ENCODE data around the gene KIAA1217.
"Not testable (repeated sequence)": the region's sequence is repeated elsewhere in the genome, so short reads cannot be mapped to it uniquely, and the experiment has no call there.

Gene KIAA1217

DNA sequence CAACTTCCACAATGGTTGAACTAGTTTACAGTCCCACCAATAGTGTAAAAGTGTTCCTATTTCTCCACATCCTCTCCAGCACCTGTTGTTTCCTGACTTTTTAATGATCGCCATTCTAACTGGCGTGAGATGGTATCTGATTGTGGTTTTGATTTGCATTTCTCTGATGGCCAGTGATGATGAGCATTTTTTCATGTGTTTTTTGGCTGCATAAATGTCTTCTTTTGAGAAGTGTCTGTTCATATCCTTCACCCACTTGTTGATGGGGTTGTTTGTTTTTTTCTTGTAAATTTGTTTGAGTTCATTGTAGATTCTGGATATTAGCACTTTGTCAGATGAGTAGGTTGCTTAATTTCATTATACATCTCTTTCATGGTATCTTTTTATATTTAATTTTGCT lies 237.0 kb downstream of the KIAA1217 start:
- DNase-seq = not testable (repeated sequence)

GRCh38 chr10:24446739-24447138 lies 237.8 kb downstream of the KIAA1217 start:
- no peak for DNase-seq

DNA sequence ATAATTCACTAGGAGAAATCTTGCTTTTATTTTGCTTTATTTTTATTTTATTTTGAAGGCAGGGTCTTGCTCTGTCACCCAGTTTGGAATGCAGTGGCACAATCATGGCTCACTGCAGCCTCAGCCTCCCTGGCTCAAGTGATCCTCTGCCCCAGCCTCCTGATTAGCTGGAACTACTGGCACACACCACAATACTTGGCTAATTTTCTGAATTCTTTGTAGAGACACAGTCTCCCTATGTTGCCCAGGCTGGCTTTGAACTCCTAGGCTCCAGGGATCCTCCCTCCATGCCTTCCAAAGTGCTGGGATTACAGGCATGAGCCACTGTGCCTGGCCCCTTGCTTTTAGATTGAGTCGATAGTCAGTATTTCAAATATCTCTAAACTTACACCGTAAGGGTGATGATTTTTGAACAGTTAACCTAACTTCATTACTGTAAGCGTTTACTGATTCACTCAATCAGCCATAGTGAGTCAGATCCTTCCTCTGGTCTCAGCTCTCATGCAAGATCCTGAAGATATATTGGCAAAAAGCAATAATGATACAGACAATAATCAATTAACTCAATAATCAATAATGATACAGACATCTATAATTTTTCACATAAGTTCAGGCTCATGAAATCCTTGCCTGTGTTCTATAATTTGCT lies 239.5 kb downstream of the KIAA1217 start:
- no peak for DNase-seq

DNA sequence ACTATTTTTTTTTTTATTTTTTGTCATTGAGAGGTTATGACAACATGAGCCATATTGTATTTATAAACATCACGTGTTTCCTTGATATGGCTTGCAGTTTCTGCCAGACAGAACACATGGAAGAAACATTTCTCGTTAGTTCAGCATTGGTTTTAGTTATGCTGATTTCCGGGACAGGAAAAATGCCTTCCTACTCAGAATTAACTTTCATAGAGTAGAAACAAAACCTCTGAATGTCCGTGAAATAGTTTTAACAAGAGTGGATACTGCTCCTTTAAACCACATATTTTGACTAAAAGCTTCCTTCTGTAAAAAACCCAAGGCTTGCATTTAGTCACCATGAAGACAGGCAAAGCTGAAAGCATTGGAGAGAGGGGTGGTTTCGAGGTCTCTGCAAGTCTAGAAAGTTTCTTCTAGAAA lies 240.4 kb downstream of the KIAA1217 start:
- no peak for DNase-seq

DNA sequence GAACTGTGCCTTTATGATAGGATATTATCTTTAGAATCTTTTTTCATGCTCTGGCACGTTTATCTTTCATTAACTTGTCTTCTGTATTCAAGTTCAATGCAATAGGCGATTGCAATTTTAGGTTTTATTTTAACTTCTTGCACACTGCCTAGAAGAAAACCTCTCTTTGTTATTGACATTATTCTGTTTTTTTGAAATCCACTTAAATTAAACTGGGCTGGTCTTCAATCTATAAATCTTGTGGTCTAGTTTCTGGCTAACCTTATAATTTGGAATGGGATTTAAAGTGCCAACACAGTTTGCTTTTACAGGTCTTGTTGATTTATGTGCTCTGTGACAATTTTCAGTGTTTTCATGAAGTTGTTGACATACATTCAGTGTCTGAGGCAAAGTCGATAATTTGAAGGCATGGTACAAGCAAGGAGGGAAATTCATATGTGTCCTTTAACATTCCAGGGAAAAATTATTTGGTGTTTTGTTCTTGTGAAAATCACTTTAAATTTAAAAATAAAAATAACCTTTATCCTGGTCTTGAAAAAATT lies 240.9 kb downstream of the KIAA1217 start:
- no peak for DNase-seq

DNA sequence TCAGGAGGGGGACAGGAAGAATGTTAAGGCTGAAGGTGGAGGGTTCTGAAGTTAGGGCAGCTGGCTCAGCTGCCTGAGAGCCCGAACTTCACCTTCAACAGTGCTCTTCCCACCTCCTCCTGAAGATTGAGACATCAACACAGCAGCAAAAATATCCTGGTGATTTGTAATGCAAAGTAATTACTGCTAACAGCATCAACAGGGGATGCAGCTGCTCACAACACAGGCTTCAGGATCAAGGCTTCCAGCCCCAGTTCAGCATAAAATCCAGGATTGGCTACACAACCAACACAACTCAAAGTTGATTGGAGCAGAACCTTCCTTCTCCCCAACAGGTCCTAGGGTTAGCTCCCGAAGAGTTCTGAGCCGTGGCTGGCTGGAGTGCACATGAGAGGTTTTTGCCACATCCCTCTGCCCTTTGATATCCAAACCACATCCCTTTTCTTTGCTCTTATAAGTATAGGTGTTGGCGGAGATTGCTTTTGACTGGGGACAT lies 242.4 kb downstream of the KIAA1217 start:
- DNase-seq = no peak

GRCh38 chr10:24452030-24452429 lies 243.1 kb downstream of the KIAA1217 start:
- no peak for DNase-seq

DNA sequence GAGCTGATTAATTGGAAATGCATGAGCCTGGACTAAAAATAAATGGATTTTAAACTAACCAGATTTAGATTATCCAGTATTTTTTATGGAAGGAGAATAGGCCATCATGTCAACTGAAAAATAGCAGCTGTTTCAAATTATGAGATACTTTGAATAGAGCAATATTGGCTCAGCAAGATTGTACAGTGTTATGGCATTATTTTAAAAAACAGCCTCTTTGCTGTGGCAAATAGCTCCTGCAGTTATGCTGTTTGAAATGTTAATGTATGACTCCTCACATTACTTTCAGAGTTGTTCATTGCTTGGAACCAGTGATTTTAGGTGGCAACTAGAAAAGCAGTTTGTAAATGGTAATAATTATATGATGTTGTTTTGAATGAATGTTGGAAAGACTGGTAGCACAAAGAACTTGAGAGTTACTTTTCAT lies 244.5 kb downstream of the KIAA1217 start:
- DNase-seq = no peak

- no peak for DNase-seq
Observed at GRCh38 chr10:24453973-24454372, 245.0 kb downstream of the KIAA1217 start.

DNA sequence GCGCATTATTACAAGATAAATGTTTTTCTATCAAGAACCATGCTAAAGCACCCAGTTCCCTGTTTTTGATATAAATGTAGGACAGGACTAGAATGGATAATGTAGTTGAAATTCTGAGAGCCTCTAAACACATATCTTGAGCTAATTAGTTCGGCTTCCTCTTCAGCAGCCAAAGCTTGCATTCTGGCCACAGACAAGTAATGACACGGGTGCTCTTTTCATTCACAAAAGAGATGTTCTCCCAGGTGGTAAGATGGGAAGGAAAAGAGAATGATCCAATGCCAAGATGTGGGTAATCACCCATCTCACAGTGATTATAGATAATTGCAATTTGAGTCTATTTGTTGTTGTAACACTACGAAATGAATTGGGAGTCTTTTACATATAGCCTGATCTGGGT lies 246.5 kb downstream of the KIAA1217 start:
- DNase-seq = no peak

DNA sequence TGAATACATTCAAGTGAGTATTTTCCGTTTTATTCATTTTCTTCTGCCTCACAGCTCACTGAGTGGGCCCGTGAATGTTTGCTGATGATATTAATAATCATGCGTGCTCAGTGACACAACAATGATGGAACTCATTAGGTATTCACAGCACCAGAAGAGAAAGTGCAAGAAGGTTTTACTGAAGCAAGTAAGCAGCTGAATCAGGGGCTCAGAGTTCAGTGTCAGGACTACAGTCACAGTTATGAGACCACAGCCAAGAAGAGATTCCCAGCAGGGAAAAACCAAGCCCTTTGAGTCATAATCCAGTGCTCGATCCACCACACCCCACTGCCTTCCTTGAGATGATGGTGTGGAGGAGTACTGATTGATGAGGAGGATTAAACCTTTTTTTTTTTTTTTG lies 247.4 kb downstream of the KIAA1217 start:
- DNase-seq = no peak

DNA sequence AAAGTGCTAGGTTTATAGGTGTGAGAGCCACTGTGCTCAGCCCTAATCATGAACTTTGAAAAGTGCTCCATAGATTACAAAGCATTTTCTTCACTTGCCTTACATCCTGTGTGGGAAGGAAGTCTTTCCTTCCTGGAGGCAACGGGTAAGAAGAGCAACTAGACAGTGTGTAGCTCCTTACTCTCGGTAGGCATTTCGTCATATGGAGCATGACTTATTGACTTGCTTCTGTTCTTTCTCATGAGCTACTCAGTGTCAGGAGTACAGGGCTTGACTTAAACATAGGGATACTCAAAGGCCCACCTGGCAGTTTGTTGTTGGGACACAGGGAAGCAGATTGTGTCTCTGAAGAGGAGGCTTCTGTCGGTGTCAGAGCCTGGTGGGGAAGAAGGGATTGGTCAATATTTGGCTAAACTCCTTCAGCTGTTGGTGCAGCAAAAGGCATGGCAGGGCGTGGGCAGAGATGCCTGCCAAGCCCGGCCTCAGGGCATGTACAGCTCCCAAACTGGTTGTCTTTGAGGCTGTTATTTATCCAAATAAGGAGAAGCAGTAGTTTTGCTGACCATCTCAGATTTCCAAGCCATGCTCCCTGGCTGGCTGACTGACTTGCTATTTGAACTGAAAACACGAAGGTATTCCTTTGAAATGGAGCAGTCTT lies 248.9 kb downstream of the KIAA1217 start:
- DNase-seq = no peak

GRCh38 chr10:24459836-24460235 lies 250.9 kb downstream of the KIAA1217 start:
- no peak for DNase-seq

GRCh38 chr10:24462291-24462813 lies 253.4 kb downstream of the KIAA1217 start:
- no peak for DNase-seq

DNA sequence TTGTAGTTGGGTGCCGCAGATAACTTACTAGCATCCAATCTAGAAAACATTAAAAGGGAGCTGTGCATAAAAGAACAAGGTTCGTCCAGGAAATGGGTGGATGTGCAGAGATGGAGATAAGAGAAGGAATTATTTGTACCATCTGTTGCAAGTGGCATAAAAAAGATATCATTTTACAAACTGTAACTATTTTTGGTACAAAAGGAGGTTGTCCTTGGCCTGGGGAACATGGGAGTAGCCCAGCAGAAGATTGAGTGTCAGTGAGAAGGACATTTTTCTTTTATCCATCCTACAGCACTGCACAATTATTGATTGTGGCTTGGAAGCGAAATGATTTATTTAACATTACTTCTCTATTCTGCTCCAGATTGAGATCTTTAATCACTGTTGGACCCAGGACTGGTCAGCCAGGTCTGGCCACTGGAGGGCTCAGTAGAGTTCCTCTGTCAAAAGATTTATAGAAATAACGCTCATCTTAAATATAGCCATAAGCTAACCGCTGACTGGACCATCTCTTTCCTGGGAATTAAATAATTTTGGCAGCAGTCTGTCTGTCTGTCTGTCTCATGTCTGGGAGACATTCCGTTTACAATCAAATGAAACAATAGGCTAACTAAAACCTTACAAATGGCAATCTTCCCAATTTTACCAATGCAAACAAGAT lies 254.1 kb downstream of the KIAA1217 start:
- no peak for DNase-seq

DNA sequence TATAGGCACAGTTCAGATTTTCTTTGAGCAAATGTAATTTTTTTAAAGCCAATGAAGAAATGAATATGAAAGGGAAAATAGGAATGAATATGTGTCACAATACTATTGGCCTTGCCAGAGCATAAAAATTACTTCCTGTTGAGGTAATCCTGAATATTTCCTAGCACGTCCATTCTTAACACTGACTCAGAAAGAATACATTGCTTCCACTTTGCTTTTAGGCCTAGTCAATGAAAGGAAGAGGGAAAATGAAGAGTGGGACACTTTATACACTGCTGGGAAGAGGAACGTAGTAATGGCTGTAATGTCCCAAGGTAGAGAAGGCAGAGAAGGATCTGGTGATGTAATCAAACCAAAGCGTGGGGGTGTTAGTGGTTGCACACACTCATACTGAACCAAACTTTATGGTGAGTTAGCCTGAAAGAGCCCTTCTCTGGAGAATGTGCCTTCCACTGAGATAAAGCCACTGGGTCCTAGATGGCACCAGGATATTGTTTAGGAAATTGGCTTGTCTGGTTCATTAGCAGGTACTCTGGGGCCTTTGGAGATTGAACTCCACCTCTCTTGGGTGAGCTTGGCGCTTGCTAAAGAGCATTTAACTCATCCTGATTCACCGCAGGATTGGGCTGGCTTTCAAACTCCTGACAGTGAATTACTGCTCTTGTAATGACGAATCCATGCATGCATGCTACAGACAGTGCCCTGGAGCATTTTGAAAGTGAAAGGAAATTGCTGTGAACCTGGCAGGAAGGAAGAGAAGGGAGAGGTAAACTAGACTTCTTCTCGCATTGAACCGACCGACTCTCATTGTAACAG lies 254.9 kb downstream of the KIAA1217 start:
- no peak for DNase-seq

- DNase-seq = no peak
Observed at GRCh38 chr10:24465124-24465874, 256.4 kb downstream of the KIAA1217 start.

DNA sequence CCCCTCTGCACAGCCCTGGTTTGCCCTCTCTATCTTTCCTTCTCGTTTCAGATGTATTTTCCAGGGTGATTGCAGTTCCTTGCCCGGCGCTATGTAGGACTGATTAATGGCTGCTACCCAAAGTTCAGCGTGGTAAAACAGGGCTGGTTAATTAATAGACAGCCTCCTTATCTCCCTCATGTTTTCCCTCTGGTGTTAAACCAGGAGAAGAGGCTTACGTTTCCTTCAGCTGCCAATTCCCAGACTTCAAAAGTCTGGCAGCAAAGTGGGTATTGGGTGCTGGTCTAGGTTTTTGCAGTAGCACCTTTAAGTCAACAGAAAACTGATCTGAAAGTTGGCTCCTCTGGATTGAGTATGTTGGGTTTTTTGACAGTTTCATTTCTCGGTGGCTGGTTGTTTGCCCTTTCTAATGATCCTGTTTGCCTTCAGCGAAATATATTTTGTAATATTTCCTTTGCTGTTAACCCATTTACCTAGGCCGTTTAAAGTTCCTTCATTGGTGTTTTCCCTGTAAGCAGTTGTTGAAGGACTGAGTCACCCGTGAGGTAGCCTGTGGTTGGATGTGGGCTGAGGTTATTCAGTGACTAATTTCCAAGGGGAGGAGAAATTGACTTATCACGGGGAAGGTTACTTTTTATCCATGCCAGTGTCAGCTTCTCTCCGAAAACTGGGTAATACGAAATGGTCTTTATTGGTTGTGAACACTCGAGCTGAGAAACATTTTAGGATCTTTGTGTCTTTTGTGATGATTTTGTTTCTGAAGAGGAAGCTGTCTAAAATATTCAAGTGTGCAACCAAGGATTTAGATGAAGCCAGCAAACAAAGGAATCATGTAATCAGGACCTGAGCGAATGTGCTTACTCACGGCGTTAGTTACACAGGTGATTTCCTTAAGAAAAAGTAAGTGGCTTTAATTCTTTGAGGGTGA lies 257.2 kb downstream of the KIAA1217 start:
- no peak for DNase-seq

DNA sequence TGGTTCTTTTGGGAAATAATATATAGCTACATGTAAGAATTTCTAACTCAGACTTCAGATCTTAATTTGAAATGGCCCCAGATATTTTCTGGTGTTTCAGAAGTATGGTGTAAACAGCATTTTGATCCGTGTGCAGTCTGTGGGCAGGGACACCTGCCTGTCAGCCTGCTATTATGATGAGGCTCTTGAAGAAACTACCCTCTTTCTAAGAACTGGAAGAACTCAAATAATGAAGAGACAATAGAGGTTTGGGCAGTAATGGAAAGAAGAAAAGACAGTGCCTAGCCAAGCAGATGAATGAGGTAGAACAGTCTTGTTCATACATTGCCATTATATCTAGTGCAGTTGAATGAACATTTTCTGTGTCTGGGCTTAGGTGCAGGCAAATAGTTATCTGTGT lies 258.2 kb downstream of the KIAA1217 start:
- DNase-seq = no peak

DNA sequence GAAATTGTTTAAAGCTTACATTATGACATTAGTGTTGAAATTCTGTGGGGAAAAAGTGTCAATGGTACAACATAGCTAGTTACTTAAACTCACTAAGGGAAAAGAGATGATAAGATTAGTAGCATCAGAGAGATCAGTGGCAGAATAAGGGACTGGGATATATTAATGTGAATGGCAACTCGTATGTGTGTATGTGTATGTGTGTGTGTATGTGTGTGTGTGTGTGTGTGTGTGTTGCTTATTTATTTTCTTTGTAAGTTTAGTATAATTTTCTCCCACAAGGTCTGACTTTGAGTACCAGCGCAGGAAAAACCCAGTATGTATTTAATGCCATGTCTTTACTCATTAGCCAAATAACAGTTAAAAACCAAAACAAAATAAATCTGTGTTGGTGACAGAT lies 258.7 kb downstream of the KIAA1217 start:
- no peak for DNase-seq

- DNase-seq = no peak
Observed at GRCh38 chr10:24468281-24468751, 259.4 kb downstream of the KIAA1217 start.
